ENCODE data around the gene HDDC2.

DNA sequence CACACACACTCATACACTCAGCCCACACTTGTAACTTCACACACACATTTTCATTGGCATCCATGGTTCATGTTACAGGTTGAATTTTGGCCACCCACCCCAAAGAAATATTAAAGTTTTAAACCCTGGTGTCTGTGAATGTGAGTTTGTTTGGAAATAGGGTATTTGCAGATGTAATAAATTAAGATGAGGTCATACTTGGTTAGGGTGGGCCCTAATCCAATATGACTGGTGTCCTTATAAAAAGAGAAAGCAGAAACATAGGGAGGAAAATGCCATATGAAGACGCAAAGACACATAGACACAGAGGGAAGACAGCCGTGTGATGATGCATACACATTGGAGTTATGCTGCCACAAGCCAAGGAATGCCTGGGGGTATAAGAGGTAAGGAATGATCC lies 39.7 kb upstream of the HDDC2 start:
- TF ChIP-seq GABPA (IDR thresholded peaks at IDR 0.05; ENCODE audit: borderline replicate concordance, insufficient read depth, low read length) (no peak), CEBPB (IDR thresholded peaks at IDR 0.05; ENCODE audit: low read depth, low read length) (no peak), RFX5 (IDR thresholded peaks at IDR 0.05; ENCODE audit: borderline replicate concordance, low read depth, low read length) (no peak), SP1 (IDR thresholded peaks at IDR 0.05; ENCODE audit: low read depth, low read length) (no peak), ATF2 (IDR thresholded peaks at IDR 0.05; ENCODE audit: low read length) (no peak), SIRT6 (IDR thresholded peaks at IDR 0.05; ENCODE audit: low read length) (no peak), POLR2A (IDR thresholded peaks at IDR 0.05; ENCODE audit: control extremely low read depth in 1 of 2, low read depth in 2 of 2, low read length in 2 of 2) (no peak), POLR2AphosphoS5 (IDR thresholded peaks at IDR 0.05; ENCODE audit: low read depth, low read length) (no peak), PHF8 (conservative IDR thresholded peaks at IDR 0.05; ENCODE audit: low read depth, low read length) (no peak), EZH2 (IDR thresholded peaks at IDR 0.05; ENCODE audit: low read depth, low read length, severe bottlenecking) (no peak)
- TF ChIP-seq, protein P1, sequence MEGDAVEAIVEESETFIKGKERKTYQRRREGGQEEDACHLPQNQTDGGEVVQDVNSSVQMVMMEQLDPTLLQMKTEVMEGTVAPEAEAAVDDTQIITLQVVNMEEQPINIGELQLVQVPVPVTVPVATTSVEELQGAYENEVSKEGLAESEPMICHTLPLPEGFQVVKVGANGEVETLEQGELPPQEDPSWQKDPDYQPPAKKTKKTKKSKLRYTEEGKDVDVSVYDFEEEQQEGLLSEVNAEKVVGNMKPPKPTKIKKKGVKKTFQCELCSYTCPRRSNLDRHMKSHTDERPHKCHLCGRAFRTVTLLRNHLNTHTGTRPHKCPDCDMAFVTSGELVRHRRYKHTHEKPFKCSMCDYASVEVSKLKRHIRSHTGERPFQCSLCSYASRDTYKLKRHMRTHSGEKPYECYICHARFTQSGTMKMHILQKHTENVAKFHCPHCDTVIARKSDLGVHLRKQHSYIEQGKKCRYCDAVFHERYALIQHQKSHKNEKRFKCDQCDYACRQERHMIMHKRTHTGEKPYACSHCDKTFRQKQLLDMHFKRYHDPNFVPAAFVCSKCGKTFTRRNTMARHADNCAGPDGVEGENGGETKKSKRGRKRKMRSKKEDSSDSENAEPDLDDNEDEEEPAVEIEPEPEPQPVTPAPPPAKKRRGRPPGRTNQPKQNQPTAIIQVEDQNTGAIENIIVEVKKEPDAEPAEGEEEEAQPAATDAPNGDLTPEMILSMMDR (IDR thresholded peaks at IDR 0.05; ENCODE audit: control extremely low read depth in 1 of 3, insufficient read depth in 1 of 3, low read depth in 1 of 3, low read length in 3 of 3) = no peak
- TF ChIP-seq, protein P2, sequence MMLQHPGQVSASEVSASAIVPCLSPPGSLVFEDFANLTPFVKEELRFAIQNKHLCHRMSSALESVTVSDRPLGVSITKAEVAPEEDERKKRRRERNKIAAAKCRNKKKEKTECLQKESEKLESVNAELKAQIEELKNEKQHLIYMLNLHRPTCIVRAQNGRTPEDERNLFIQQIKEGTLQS (IDR thresholded peaks at IDR 0.05; ENCODE audit: insufficient read depth, low read depth, low read length) = no peak

All from H1 (cell line).